ENCODE measurements around the gene BRIP1. TPM values are rescaled to one million over a fixed set of nuclear protein-coding genes. Genes with fewer than 3 reads are reported as not detected.

The BRIP1 gene
- total RNA-seq, 1 experiment from 2014 or later = 4.7 TPM

DNA sequence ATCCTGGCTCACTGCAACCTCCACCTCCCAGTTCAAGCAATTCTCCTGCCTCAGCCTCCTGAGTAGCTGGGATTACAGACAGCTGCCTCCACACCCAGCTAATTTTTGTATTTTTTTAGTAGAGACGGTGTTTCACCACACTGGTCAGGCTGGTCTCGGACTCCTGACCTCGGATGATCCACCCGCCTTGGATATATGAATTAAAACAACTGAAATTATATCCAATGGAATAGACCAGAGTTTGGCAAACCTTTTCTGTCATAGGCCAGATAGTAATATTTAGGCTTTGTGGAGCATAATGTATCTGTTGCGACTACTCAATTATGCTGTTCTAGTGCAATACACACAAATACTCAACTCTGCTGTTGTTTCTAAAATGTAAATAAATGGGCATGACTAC lies 178.5 kb downstream of the BRIP1 start:
- intact Hi-C loops (cut with micrococcal nuclease) = no loop called here
- H3K27ac Mint-ChIP-seq (ENCODE audit: low read depth, unreplicated experiment) = no peak overlapping the region
- H3K36me3 Mint-ChIP-seq (ENCODE audit: insufficient read depth, unreplicated experiment) = peaks cover 12% of the 10 kb centered on the region
- H3K4me1 Mint-ChIP-seq (ENCODE audit: insufficient read depth, unreplicated experiment) = no peaks in the 10 kb centered on the region
- no TSS peak for BruUV-seq (replicated peaks)
- H3K9me3 Mint-ChIP-seq (ENCODE audit: unreplicated experiment) = no peaks in the 10 kb centered on the region
- DNase-seq (ENCODE audit: unreplicated experiment) = no peak
- H3K4me3 Mint-ChIP-seq (ENCODE audit: unreplicated experiment) = no peak overlapping the region
- H3K27me3 Mint-ChIP-seq (ENCODE audit: insufficient read depth, unreplicated experiment) = no peaks in the 10 kb centered on the region
- POLR2A ChIA-PET = no interaction called here
- no peak for TF ChIP-seq CTCF (IDR thresholded peaks at IDR 0.05; ENCODE audit: unreplicated experiment)
- CTCF ChIA-PET = no interaction called here

DNA sequence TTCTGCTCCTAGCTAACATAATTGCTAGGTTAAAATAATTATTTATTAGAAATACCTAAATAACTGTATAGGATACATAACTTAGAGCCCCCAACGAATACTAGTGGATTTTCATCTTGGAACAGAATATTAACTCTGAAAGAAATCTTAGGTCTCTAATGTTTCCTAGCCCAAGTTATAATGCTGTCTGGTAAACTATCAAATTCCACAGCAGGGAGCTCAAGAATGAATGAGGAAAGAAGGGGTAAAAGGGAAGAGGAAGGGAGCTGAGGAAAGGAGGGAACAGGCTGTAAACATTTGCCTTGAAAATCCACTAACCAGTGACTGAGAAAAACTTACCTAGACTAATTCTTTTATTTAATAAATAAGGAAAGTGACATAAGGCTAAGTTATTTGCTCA lies 179.2 kb downstream of the BRIP1 start:
- no TSS peak for BruUV-seq (replicated peaks)
- Mint-ChIP-seq H3K9me3 (ENCODE audit: unreplicated experiment) (no peaks in the 10 kb centered on the region), H3K36me3 (ENCODE audit: insufficient read depth, unreplicated experiment) (peaks cover 12% of the 10 kb centered on the region), H3K27ac (ENCODE audit: low read depth, unreplicated experiment) (no peak overlapping the region), H3K4me1 (ENCODE audit: insufficient read depth, unreplicated experiment) (no peaks in the 10 kb centered on the region), H3K27me3 (ENCODE audit: insufficient read depth, unreplicated experiment) (no peaks in the 10 kb centered on the region), H3K4me3 (ENCODE audit: unreplicated experiment) (no peak overlapping the region)
- intact Hi-C loops (cut with micrococcal nuclease) = no loop called here
- TF ChIP-seq CTCF (IDR thresholded peaks at IDR 0.05; ENCODE audit: unreplicated experiment) = no peak
- DNase-seq (ENCODE audit: unreplicated experiment) = no peak
- ChIA-PET POLR2A (no interaction called here), CTCF (no interaction called here)

GRCh38 chr17:61683466-61683865 lies 179.9 kb downstream of the BRIP1 start:
- H3K4me1 Mint-ChIP-seq (ENCODE audit: insufficient read depth, unreplicated experiment) = no peaks in the 10 kb centered on the region
- no TSS peak for BruUV-seq (replicated peaks)
- TF ChIP-seq CTCF (IDR thresholded peaks at IDR 0.05; ENCODE audit: unreplicated experiment) = no peak
- no peak overlapping the region for H3K4me3 Mint-ChIP-seq (ENCODE audit: unreplicated experiment)
- no peaks in the 10 kb centered on the region for H3K9me3 Mint-ChIP-seq (ENCODE audit: unreplicated experiment)
- POLR2A ChIA-PET = no interaction called here
- peaks cover 12% of the 10 kb centered on the region for H3K36me3 Mint-ChIP-seq (ENCODE audit: insufficient read depth, unreplicated experiment)
- CTCF ChIA-PET = no interaction called here
- H3K27ac Mint-ChIP-seq (ENCODE audit: low read depth, unreplicated experiment) = no peak overlapping the region
- no peaks in the 10 kb centered on the region for H3K27me3 Mint-ChIP-seq (ENCODE audit: insufficient read depth, unreplicated experiment)
- intact Hi-C loops (cut with micrococcal nuclease) = no loop called here
- no peak for DNase-seq (ENCODE audit: unreplicated experiment)

DNA sequence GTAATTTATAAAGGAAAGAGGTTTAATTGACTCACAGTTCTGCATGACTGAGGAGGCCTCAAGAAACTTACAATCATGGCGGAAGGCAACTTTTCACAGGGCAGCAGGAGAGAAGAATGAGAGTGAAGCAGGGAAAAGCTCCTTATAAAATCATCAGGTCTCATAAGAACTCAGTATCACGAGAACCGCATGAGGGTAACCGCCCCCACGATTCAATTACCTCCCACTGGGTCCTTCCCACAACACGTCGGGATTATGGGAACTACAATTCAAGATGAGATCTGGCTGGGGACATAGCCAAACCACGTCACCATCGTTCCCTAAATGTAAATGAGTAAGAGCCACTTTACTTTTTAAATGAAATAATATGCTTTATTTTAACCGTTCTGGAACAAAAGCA lies 182.4 kb downstream of the BRIP1 start:
- TF ChIP-seq CTCF (IDR thresholded peaks at IDR 0.05; ENCODE audit: unreplicated experiment) = no peak
- H3K36me3 Mint-ChIP-seq (ENCODE audit: insufficient read depth, unreplicated experiment) = peaks cover 6% of the 10 kb centered on the region
- ChIA-PET POLR2A (no interaction called here), CTCF (interaction anchor here (0.7 kb wide), 1 partner anchor 156 kb away, joined by 4 read pairs; no protein-coding TSS in a partner anchor)
- no peak overlapping the region for H3K27ac Mint-ChIP-seq (ENCODE audit: low read depth, unreplicated experiment)
- no peaks in the 10 kb centered on the region for H3K27me3 Mint-ChIP-seq (ENCODE audit: insufficient read depth, unreplicated experiment)
- no peak overlapping the region for H3K4me3 Mint-ChIP-seq (ENCODE audit: unreplicated experiment)
- intact Hi-C loops (cut with micrococcal nuclease) = no loop called here
- no peaks in the 10 kb centered on the region for H3K9me3 Mint-ChIP-seq (ENCODE audit: unreplicated experiment)
- H3K4me1 Mint-ChIP-seq (ENCODE audit: insufficient read depth, unreplicated experiment) = no peaks in the 10 kb centered on the region
- no TSS peak for BruUV-seq (replicated peaks)
- no peak for DNase-seq (ENCODE audit: unreplicated experiment)
